Measurements from ENCODE around the gene CRACDL. TPM values are rescaled to one million over a fixed set of nuclear protein-coding genes. Genes with fewer than 3 reads are reported as not detected.

CRACDL gene
- total and polyA plus RNA-seq, 2 donors (not counting 3 experiments of a cell fraction or from before 2014, with no cell fraction given), result 0.92 to 6.3 TPM

- CTCF ChIA-PET, result no interaction called here
- no peak for FAIRE-seq
Measured at GRCh38 chr2:98859323-98859722, 76.7 kb downstream of the CRACDL start.

More at GRCh38 chr2:98859323-98859722, 76.7 kb downstream of the CRACDL start:
- no peak overlapping the region for H3K27ac ChIP-seq (ENCODE audit: insufficient read depth, low read depth, low read length)
- peaks cover 3% of the 10 kb centered on the region for H3K9me3 ChIP-seq (replicated peaks; ENCODE audit: control insufficient read depth, insufficient read depth, low read length)
- no peak for DNase-seq (ENCODE audit: low read depth, low spot score)
- TF ChIP-seq POLR2A (IDR thresholded peaks at IDR 0.05; ENCODE audit: low read depth, low read length) (no peak), JUN (IDR thresholded peaks at IDR 0.05; ENCODE audit: borderline replicate concordance, insufficient read depth, insufficient read length, low read depth) (no peak), POLR2AphosphoS5 (IDR thresholded peaks at IDR 0.05; ENCODE audit: insufficient read depth, low read depth, low read length) (no peak), CTCF (IDR thresholded peaks at IDR 0.05; ENCODE audit: extremely low read depth in 1 of 2, insufficient read depth in 1 of 2, low read depth in 1 of 2, low read length in 2 of 2) (no peak), GATA2 (IDR thresholded peaks at IDR 0.05; ENCODE audit: insufficient read depth, insufficient read length, low read depth, low read length) (no peak), MYC (IDR thresholded peaks at IDR 0.05; ENCODE audit: low read depth, low read length) (no peak), MAX (IDR thresholded peaks at IDR 0.05; ENCODE audit: insufficient read depth, insufficient read length) (no peak), EZH2 (IDR thresholded peaks at IDR 0.05; ENCODE audit: borderline replicate concordance, low read depth, low read length, severe bottlenecking) (no peak), FOS (IDR thresholded peaks at IDR 0.05; ENCODE audit: borderline replicate concordance, insufficient read depth, low read length) (no peak)
- H3K79me2 ChIP-seq (ENCODE audit: control insufficient read depth, insufficient read depth, low read length), result no peaks in the 10 kb centered on the region
- H3K4me3 ChIP-seq (replicated peaks in 1 of 3; ENCODE audit: insufficient read depth in 1 of 3, low read depth in 1 of 3, low read length in 3 of 3), result no peak overlapping the region
- H3K27me3 ChIP-seq (ENCODE audit: control insufficient read depth in 2 of 2, insufficient read depth in 2 of 2, low read length in 2 of 2), result no peaks in the 10 kb centered on the region
- H3K4me1 ChIP-seq (ENCODE audit: control insufficient read depth, extremely low read depth, insufficient read depth, low read length), result no peaks in the 10 kb centered on the region
- no peaks in the 10 kb centered on the region for H3K36me3 ChIP-seq (ENCODE audit: control insufficient read depth in 2 of 2, extremely low read depth in 1 of 2, insufficient read depth in 2 of 2, low read length in 2 of 2)
- H3K9ac ChIP-seq (replicated peaks; ENCODE audit: extremely low read depth, insufficient read depth, low read length), result no peak overlapping the region
- POLR2A ChIA-PET, result no interaction called here
- H2AFZ ChIP-seq (ENCODE audit: low read depth, low read length), result no peak overlapping the region
- no TSS peak for BruUV-seq (replicated peaks)
- H3K4me2 ChIP-seq (ENCODE audit: insufficient read depth, low read length), result no peak overlapping the region
- intact Hi-C loops (cut with micrococcal nuclease) (no loop called here), dilution Hi-C loops (cut with MboI; ENCODE audit: extremely low pct_ligation_motif_present, low sequenced_read_pairs) (no loop called here)
- no peaks in the 10 kb centered on the region for H3K9me1 ChIP-seq (replicated peaks; ENCODE audit: control insufficient read depth, extremely low read depth, insufficient read depth, low read length)
- no peaks in the 10 kb centered on the region for H4K20me1 ChIP-seq (replicated peaks; ENCODE audit: control insufficient read depth, extremely low read depth, insufficient read depth, low read length)
